ENCODE data around the gene ID1.
A peak's percentile ranks its signal among the peaks of the same experiment; 100 is the strongest.
"Not testable (repeated sequence)": the region's sequence is repeated elsewhere in the genome, so short reads cannot be mapped to it uniquely, and the experiment has no call there.

ID1 gene

GRCh38 chr20:31607640-31608250 lies 2.7 kb downstream of the ID1 start:
- TF ChIP-seq CTCF (IDR thresholded peaks at IDR 0.05; ENCODE audit: low read depth, low read length), result no peak
- peak in 1 of 2 donors; percentile 54 for DNase-seq (ENCODE audit: low read depth in 2 of 2)
- peak overlapping the region in 1 of 2 donors; percentile 82 for H3K4me3 ChIP-seq (replicated peaks in 1 of 2; ENCODE audit: low read depth in 2 of 2, low read length in 2 of 2)

- peak; percentile 66 to 85 for DNase-seq (ENCODE audit: low read depth in 2 of 2)
- no peak for TF ChIP-seq CTCF (IDR thresholded peaks at IDR 0.05; ENCODE audit: low read depth, low read length)
- H3K4me3 ChIP-seq (replicated peaks in 1 of 2; ENCODE audit: low read depth in 2 of 2, low read length in 2 of 2), result peak overlapping the region; percentile 5 to 18
Measured at GRCh38 chr20:31608251-31608945, 3.3 kb downstream of the ID1 start.

- DNase-seq (ENCODE audit: low read depth in 2 of 2); H3K4me3 ChIP-seq (replicated peaks in 1 of 2; ENCODE audit: low read depth in 2 of 2, low read length in 2 of 2): not testable (repeated sequence)
Measured at GRCh38 chr20:31612271-31612640, 7.2 kb downstream of the ID1 start.

- no peak for TF ChIP-seq CTCF (IDR thresholded peaks at IDR 0.05; ENCODE audit: low read depth, low read length)
- no peak for DNase-seq (ENCODE audit: low read depth in 2 of 2)
- no peak overlapping the region for H3K4me3 ChIP-seq (replicated peaks in 1 of 2; ENCODE audit: low read depth in 2 of 2, low read length in 2 of 2)
Measured at GRCh38 chr20:31615416-31615815, 10.3 kb downstream of the ID1 start.

GRCh38 chr20:31617432-31618104 lies 12.5 kb downstream of the ID1 start:
- no peak overlapping the region for H3K4me3 ChIP-seq (replicated peaks in 1 of 2; ENCODE audit: low read depth in 2 of 2, low read length in 2 of 2)
- DNase-seq (ENCODE audit: low read depth in 2 of 2), result no peak
- no peak for TF ChIP-seq CTCF (IDR thresholded peaks at IDR 0.05; ENCODE audit: low read depth, low read length)

- TF ChIP-seq CTCF (IDR thresholded peaks at IDR 0.05; ENCODE audit: low read depth, low read length), result no peak
- H3K4me3 ChIP-seq (replicated peaks in 1 of 2; ENCODE audit: low read depth in 2 of 2, low read length in 2 of 2), result no peak overlapping the region
- DNase-seq (ENCODE audit: low read depth in 2 of 2), result no peak
Measured at GRCh38 chr20:31620246-31620645, 15.2 kb downstream of the ID1 start.

GRCh38 chr20:31623123-31623505 lies 18.0 kb downstream of the ID1 start:
- not testable (repeated sequence) for H3K4me3 ChIP-seq (replicated peaks in 1 of 2; ENCODE audit: low read depth in 2 of 2, low read length in 2 of 2); DNase-seq (ENCODE audit: low read depth in 2 of 2)

- DNase-seq (ENCODE audit: low read depth in 2 of 2); H3K4me3 ChIP-seq (replicated peaks in 1 of 2; ENCODE audit: low read depth in 2 of 2, low read length in 2 of 2): not testable (repeated sequence)
Measured at GRCh38 chr20:31626534-31626933, 21.4 kb downstream of the ID1 start.

- not testable (repeated sequence) for H3K4me3 ChIP-seq (replicated peaks in 1 of 2; ENCODE audit: low read depth in 2 of 2, low read length in 2 of 2); DNase-seq (ENCODE audit: low read depth in 2 of 2)
Measured at GRCh38 chr20:31628057-31628456, 23.0 kb downstream of the ID1 start.
